Left kidney (tissue), 2 donors: ENCODE results near the gene PTCD3. TPM values are rescaled to one million over a fixed set of nuclear protein-coding genes. Genes with fewer than 3 reads are reported as not detected.

Source experiments
- DNase-seq: peaks from one replicate; pipeline ENCODE4 v3.0.0-alpha.2; 2013
- polyA plus RNA-seq: library from polyadenylated mRNA; unstranded; fragments of 120-200 nt; gene quantifications from one replicate; pipeline ENCODE4 v1.2.1, GENCODE V29; 2013; ENCODE audit not compliant: insufficient read length

The PTCD3 gene
- polyA plus RNA-seq, 1 donor: 182 TPM

DNA sequence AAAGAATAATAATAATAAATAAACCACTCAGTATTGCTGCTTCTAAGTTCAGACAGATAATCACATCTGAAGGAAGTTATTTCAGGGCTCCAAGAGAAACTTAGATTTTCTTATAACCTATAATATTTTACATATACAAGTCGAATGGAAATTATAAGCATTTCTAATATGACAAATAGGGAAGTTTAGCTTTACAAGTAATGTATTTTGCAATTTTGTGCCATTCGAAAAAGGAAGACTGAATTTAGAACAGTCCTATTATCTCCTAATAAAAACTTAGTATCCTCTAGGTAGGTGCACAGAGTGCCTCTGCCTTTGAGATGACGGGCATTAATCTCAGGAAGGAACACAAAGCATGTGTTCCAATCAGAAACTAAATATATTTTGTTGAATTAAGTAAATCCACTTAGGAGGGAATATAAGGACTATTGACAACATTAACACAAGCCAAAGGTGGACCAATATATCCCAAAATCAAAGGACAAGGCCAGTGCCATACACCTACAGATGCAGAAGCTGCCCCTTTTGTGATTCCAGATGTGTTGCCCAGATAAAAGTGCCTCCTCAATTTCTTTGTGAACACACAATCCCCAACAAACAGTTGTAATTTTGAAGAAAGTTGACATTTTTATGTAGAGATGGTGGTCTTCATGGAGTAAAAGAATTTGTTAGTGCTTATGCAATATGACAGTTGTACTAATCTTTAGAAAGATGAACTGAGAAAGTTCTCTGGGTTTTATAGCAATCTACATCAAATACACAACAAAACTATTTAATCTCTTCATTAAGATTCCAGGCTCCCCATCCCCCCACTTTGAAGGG, 36.6 kb downstream of the PTCD3 start:
- DNase-seq: no peak

DNA sequence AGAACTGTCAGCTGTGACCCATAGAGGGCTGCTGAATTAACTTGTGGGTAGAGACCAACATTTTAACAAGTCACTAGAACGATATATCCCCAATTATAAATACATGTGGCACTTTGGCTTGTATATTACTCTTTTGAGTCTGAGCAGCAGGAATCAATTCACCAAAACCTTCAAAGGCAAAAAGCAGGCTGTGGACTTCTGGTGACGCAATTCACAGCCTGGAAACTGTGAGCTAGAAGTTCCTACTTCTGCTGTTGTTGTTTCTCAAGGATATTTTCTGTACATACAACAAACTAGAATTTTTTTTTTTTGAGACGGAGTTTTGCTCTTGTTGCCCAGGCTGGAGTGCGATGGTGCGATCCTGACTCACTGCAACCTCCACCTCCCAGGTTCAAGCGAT, 37.3 kb downstream of the PTCD3 start:
- DNase-seq: no peak

GRCh38 chr2:86143926-86144685, 38.1 kb downstream of the PTCD3 start:
- no peak for DNase-seq

- DNase-seq: no peak
Observed at GRCh38 chr2:86147793-86148192, 41.8 kb downstream of the PTCD3 start.

GRCh38 chr2:86150502-86150901, 44.5 kb downstream of the PTCD3 start:
- no peak for DNase-seq

DNA sequence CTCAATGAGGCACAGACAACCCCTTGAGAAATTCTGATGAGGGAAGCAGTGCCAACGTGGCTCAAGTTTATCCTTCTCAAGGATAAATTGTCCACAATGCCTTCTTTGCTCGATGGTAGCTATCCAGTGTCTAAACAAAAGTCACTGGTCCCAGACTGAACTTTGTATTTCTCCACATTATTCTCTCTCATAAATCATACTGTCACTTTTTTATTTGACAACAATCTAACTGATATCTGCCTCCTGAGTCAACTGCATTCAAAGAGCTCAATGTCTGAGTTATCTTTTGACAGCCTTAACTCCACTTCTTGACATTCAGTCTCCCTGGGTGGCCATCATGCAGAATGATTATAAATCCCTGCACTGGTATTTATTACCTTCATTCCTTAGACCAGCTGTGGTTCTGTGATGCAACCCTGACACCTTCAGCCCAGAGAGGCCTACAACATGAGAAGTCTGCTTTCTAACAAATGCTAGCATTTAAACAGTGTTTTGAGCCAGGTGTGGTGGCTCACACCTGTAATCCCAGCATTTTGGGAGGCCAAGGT, 51.0 kb downstream of the PTCD3 start:
- no peak for DNase-seq

DNA sequence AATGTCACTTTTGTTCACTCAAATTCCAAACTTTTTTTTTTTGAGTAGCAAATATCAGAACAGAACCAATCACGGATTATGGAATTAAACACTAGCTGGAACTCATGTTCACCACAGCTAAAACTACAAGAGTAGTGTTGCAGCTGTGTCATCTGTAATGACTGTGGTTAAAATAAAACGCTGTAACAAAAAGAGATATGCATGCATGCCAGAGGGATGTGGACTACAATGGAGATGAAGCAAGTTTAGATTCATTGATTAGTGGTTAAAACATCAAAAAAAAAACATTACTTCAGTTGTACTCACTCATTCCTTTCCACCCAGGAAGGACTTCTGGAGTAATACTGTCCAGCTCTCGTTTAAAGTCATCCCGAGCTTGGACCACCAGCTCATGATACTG, 52.3 kb downstream of the PTCD3 start:
- no peak for DNase-seq

DNA sequence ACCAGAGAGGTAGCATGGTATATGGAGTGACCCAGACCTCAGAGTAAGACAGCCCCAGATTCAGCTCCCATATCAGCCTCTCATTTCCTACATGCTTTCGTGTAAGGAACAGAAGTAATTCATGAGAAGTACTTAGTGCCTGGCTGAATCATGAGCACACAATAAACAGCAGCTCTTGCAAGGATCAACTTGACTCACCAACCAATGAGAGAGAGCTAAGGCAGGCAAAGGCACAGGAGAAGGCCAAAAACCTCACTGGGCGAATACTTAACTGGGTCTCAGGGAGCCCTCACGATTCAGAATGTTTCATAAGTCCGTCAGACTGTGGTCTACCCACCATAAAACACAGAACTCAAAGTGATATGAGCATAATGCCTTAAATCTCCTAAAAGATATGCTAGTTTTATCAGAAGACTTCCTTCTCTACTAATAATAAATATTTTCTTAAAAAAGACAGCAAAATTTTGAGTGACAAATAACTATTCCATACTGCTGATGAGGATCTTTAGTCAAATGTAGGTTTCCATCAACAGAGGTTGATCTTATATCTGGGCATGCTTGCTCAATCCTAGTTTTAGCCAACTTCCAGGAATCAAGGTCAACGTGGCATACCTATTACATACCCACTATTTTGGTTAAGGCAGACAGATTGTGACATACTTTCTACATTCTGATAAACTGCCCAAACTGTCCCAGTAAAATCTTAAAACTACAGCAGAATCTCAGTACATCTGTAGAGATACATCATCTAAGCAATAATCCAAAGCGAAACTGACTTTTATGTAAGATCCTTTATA, 54.3 kb downstream of the PTCD3 start:
- DNase-seq: no peak

DNA sequence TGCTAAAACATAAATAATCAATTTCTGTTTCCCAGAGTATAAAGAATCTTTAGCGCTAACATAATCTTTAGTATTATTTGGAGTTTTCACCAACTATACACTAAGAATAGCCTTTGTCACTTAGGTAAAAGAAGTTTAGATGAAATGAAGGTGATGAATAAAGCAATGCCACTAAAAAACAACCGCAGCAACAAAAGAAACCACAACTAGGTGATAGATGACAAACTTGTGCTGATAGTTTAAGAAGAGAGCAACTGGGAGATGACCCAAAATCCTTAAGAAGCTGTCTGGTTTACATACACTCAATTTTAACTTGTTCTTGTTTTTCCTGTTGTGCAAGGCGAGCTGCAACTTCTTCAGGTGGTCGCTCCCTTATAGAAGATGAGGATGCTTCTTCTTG, 64.4 kb downstream of the PTCD3 start:
- no peak for DNase-seq

- no peak for DNase-seq
Observed at GRCh38 chr2:86171295-86171694, 65.3 kb downstream of the PTCD3 start.

GRCh38 chr2:86172610-86173009, 66.6 kb downstream of the PTCD3 start:
- no peak for DNase-seq

DNA sequence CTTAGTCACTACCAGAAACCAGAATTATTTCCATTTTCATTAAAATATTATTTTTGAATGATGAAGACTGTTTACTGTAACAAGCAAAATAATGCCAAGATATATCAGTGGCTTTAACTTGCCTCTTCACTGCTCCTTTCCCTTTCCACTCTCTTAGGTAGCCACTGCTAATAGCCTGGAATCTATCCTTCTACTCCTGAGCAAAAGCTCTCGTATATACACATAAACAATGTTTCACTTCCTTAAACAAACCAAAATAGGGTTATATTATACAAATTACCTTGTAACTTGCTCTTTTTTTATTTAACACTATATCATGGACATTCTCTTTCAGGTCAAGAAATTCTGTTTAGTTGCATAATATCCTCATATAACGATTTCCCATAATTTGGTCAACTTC, 68.4 kb downstream of the PTCD3 start:
- DNase-seq: no peak

- DNase-seq: no peak
Observed at GRCh38 chr2:86175828-86176227, 69.8 kb downstream of the PTCD3 start.

DNA sequence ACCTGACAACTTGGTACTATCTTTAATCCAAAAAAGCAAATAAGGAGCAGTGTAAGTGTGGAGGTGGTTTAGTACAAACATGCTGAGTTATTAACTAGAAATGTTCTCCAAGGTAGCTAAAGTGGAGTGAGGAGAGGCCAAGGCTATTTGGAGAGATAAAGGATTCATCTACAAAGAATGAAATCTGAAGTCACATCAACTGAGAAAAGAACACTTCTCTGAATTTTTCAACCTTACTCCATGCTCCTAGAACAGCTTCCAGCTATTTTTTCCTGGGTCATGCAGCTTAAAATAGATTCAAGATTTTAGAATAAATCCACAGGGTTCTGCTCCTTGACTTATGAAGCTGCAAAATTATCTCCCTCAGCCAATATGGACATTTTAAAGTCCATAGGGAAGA, 70.6 kb downstream of the PTCD3 start:
- DNase-seq: no peak

DNA sequence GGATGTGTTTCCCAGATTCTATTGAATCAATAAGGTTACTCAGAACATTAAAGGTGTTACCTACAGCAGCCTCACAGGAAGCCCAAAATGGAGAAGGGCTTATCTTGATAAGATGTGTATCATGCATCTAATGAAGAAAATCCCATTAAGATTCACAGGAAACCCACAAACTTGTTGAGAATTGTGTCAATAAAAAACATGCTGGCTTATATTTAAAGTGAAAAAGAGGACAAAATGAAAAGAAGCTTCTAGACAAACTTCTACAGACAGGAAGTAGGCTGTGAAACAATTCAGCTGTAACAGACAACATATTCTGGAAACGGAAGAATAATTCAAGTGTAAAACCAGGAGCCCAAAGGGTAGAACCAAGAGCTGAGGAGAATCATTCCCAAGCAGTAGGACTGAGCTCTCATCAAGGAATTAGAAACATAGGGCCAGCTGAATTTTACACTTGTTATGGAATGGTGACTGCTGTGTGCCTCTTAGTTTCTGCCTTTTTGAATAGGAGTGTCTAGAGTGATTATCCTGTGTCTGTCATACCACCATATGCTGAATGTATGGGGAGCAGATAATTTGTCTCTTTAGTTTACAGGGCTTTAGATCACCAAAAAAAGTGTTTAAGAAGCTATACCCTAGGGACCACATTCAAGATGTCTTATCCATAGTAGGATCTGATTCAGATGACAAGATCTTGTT, 79.6 kb downstream of the PTCD3 start:
- DNase-seq: no peak

DNA sequence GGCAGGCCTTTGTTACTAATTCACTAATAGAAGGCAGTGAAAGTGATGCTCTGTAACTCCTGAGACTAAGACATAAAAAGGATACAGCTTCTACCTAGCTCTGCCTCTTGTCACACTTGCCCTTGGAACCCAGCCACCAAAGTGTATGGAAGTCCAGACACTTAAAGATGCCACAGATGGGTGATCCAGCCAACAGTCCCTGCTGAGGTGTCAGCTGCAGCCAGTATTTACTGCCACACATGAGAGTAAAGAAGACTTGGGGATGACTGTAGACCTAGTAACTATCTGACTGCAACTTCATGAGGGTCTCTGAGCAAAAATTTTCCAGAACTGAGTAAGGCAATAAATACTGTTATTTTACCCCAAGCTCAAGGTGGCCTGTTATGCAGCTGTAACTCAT, 80.4 kb downstream of the PTCD3 start:
- DNase-seq: no peak

DNA sequence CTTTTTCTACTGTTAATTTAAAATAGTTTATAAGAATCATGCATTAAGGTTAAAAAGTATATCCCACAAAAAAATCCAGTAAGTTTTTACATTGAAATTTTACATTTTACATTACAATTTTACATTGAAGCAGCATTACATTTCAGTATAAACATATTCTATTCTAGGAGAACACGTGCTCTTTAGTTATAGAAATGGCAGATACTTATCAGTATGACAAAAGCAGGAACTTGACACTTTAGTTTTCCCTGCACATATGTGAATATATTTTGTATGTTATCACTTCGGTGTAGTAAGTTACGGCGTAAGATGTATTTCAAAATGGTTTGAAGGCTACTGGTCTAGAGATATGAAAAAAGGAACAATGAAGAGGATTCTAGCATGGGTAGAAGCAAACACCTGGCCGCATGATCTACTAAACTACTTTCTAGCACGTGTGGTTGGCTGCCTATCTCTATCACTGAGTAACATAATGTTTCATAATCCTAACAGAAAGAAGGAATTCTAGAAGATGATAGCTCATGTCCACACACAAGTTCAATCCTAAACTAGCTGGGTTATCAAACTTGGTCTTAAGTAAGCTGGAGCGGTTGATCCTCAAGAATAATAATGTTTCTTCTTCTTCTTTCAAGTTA, 83.9 kb downstream of the PTCD3 start:
- no peak for DNase-seq
